Measurements from ENCODE around the gene ANKRD35. TPM values are rescaled to one million over a fixed set of nuclear protein-coding genes. Genes with fewer than 3 reads are reported as not detected.
"Not testable (repeated sequence)": the region's sequence is repeated elsewhere in the genome, so short reads cannot be mapped to it uniquely, and the experiment has no call there.

The ANKRD35 gene
- total RNA-seq, 2 experiments from 2014 or later: 0.24 to 0.36 TPM

GRCh38 chr1:145855426-145855948 lies 30.2 kb downstream of the ANKRD35 start:
- intact Hi-C loops (cut with micrococcal nuclease): loop anchor here (5.0 kb wide), 2 partner anchors 122 to 142 kb away; partner anchors contain the start of gene TXNIP
- H3K4me3 Mint-ChIP-seq: no peak overlapping the region
- H3K27me3 Mint-ChIP-seq: no peaks in the 10 kb centered on the region
- H3K27ac Mint-ChIP-seq: no peak overlapping the region
- DNase-seq: no peak
- ChIA-PET CTCF (interaction anchor here (1.6 to 7.0 kb wide), 2 partner anchors 9 to 36 kb away, joined by 4 to 158 read pairs; partner anchors contain the start of gene NUDT17), POLR2A (interaction anchor here (0.6 kb wide), 1 partner anchor 9 kb away, joined by 3 read pairs; no protein-coding TSS in a partner anchor)
- peaks cover 15% of the 10 kb centered on the region for H3K36me3 Mint-ChIP-seq
- H3K4me1 Mint-ChIP-seq (ENCODE audit: low read depth): peaks cover 15% of the 10 kb centered on the region
- H3K9me3 Mint-ChIP-seq: no peaks in the 10 kb centered on the region

- Mint-ChIP-seq H3K36me3 (peaks cover 7% of the 10 kb centered on the region), H3K4me3 (no peak overlapping the region), H3K9me3 (no peaks in the 10 kb centered on the region), H3K27ac (no peak overlapping the region), H3K27me3 (no peaks in the 10 kb centered on the region), H3K4me1 (ENCODE audit: low read depth) (peaks cover 11% of the 10 kb centered on the region)
- no peak for DNase-seq
- ChIA-PET CTCF (interaction anchor here (0.6 to 9.4 kb wide), 10 partner anchors 8 to 183 kb away, joined by 3 to 158 read pairs (median 4); partner anchors contain the start of genes ITGA10, PIAS3, POLR3C and RNF115), POLR2A (interaction anchor here (2.8 kb wide), 1 partner anchor 9 kb away, joined by 13 read pairs; the partner anchor contains the start of gene PIAS3)
- intact Hi-C loops (cut with micrococcal nuclease): no loop called here
Observed at GRCh38 chr1:145849356-145850160, 36.1 kb downstream of the ANKRD35 start.

GRCh38 chr1:145847827-145848226 lies 37.8 kb downstream of the ANKRD35 start:
- no peaks in the 10 kb centered on the region for H3K27me3 Mint-ChIP-seq
- peaks cover 6% of the 10 kb centered on the region for H3K36me3 Mint-ChIP-seq
- POLR2A ChIA-PET: interaction anchor here (2.1 to 2.8 kb wide), 2 partner anchors 9 to 11 kb away, joined by 7 to 13 read pairs; partner anchors contain the start of gene PIAS3
- peaks cover 11% of the 10 kb centered on the region for H3K4me1 Mint-ChIP-seq (ENCODE audit: low read depth)
- CTCF ChIA-PET: interaction anchor here (1.1 to 9.4 kb wide), 10 partner anchors 10 to 167 kb away, joined by 3 to 158 read pairs (median 29); partner anchors contain the start of genes ITGA10, PIAS3, POLR3C and RNF115
- intact Hi-C loops (cut with micrococcal nuclease): no loop called here
- DNase-seq: no peak
- no peak overlapping the region for H3K4me3 Mint-ChIP-seq
- H3K27ac Mint-ChIP-seq: no peak overlapping the region
- H3K9me3 Mint-ChIP-seq: no peaks in the 10 kb centered on the region

- DNase-seq: peak; percentile 53
- intact Hi-C loops (cut with micrococcal nuclease): loop anchor here (1.0 kb wide), 1 partner anchor 167 kb away; no protein-coding TSS in a partner anchor
- ChIA-PET CTCF (interaction anchor here (0.9 to 9.4 kb wide), 28 partner anchors 12 to 381 kb away, joined by 3 to 158 read pairs (median 9); partner anchors contain the start of genes ANKRD35, ITGA10, LIX1L and PIAS3), POLR2A (interaction anchor here (0.6 to 2.6 kb wide), 4 partner anchors 9 to 81 kb away, joined by 3 to 19 read pairs (median 9); partner anchors contain the start of genes PIAS3 and RBM8A)
- Mint-ChIP-seq H3K27me3 (no peaks in the 10 kb centered on the region), H3K4me1 (ENCODE audit: low read depth) (peaks cover 11% of the 10 kb centered on the region), H3K4me3 (no peak overlapping the region), H3K36me3 (peaks cover 10% of the 10 kb centered on the region), H3K9me3 (no peaks in the 10 kb centered on the region), H3K27ac (peak overlapping the region; percentile 12)
Observed at GRCh38 chr1:145846201-145846612, 39.5 kb downstream of the ANKRD35 start.

- peak within 1 kb of the TSS; percentile 12 for H3K27ac Mint-ChIP-seq
- POLR2A ChIA-PET: interaction anchor here (0.6 to 2.6 kb wide), 7 partner anchors 9 to 82 kb away, joined by 3 to 19 read pairs (median 4); partner anchors contain the start of genes PIAS3, POLR3C, RBM8A and RNF115
- H3K4me1 Mint-ChIP-seq (ENCODE audit: low read depth): peaks cover 11% of the 10 kb centered on the region
- intact Hi-C loops (cut with micrococcal nuclease): loop anchor here (1.0 kb wide), 1 partner anchor 168 kb away; no protein-coding TSS in a partner anchor
- peak; percentile 80 for DNase-seq
- H3K9me3 Mint-ChIP-seq: no peaks in the 10 kb centered on the region
- CTCF ChIA-PET: interaction anchor here (0.6 to 9.4 kb wide), 49 partner anchors 12 to 380 kb away, joined by 3 to 158 read pairs (median 6); partner anchors contain the start of genes ANKRD34A, ANKRD35, HJV and ITGA10
- no peaks in the 10 kb centered on the region for H3K27me3 Mint-ChIP-seq
- H3K4me3 Mint-ChIP-seq: no peak within 1 kb of the TSS
- H3K36me3 Mint-ChIP-seq: peaks cover 15% of the 10 kb centered on the region
Observed at GRCh38 chr1:145845514-145846161, 40.0 kb downstream of the ANKRD35 start, which contains the start of gene NUDT17. NUDT17 (plus strand) TSS chr1:145845630; CDS start chr1:145845641, 11 bp downstream.

- CTCF ChIA-PET: interaction anchor here (0.6 to 9.4 kb wide), 48 partner anchors 13 to 192 kb away, joined by 3 to 158 read pairs (median 6); partner anchors contain the start of genes ANKRD34A, ANKRD35, HJV and ITGA10
Observed at GRCh38 chr1:145845144-145845513, 40.5 kb downstream of the ANKRD35 start.

GRCh38 chr1:145843031-145843430 lies 42.6 kb downstream of the ANKRD35 start:
- ChIA-PET CTCF (interaction anchor here (0.6 to 9.4 kb wide), 4 partner anchors 12 to 192 kb away, joined by 3 to 154 read pairs (median 7); partner anchors contain the start of genes POLR3C and RNF115), POLR2A (no interaction called here)
- H3K4me3 Mint-ChIP-seq: no peak overlapping the region
- no peaks in the 10 kb centered on the region for H3K9me3 Mint-ChIP-seq
- peaks cover 24% of the 10 kb centered on the region for H3K36me3 Mint-ChIP-seq
- no peak overlapping the region for H3K27ac Mint-ChIP-seq
- peaks cover 11% of the 10 kb centered on the region for H3K4me1 Mint-ChIP-seq (ENCODE audit: low read depth)
- intact Hi-C loops (cut with micrococcal nuclease): no loop called here
- no peaks in the 10 kb centered on the region for H3K27me3 Mint-ChIP-seq
- DNase-seq: no peak

More at GRCh38 chr1:145845144-145845513, 40.5 kb downstream of the ANKRD35 start:
- no peak overlapping the region for H3K4me3 Mint-ChIP-seq
- peaks cover 16% of the 10 kb centered on the region for H3K36me3 Mint-ChIP-seq
- H3K4me1 Mint-ChIP-seq (ENCODE audit: low read depth): peaks cover 11% of the 10 kb centered on the region
- DNase-seq: no peak
- intact Hi-C loops (cut with micrococcal nuclease): no loop called here
- no peaks in the 10 kb centered on the region for H3K9me3 Mint-ChIP-seq
- POLR2A ChIA-PET: interaction anchor here (0.6 to 2.6 kb wide), 5 partner anchors 13 to 82 kb away, joined by 3 to 19 read pairs (median 4); partner anchors contain the start of genes PIAS3, POLR3C, RBM8A and RNF115
- no peak overlapping the region for H3K27ac Mint-ChIP-seq
- no peaks in the 10 kb centered on the region for H3K27me3 Mint-ChIP-seq

- Mint-ChIP-seq H3K27ac (no peak overlapping the region), H3K27me3 (no peaks in the 10 kb centered on the region), H3K9me3 (no peaks in the 10 kb centered on the region), H3K36me3 (peaks cover 42% of the 10 kb centered on the region), H3K4me3 (no peak overlapping the region), H3K4me1 (ENCODE audit: low read depth) (no peaks in the 10 kb centered on the region)
- ChIA-PET CTCF (interaction anchor here (1.3 to 16.5 kb wide), 2 partner anchors 9 to 55 kb away, joined by 3 to 154 read pairs; partner anchors contain the start of gene NUDT17), POLR2A (interaction anchor here (1.1 kb wide), 1 partner anchor 21 kb away, joined by 3 read pairs; the partner anchor contains the start of gene PIAS3)
- intact Hi-C loops (cut with micrococcal nuclease): no loop called here
- DNase-seq: no peak
Observed at GRCh38 chr1:145837656-145838055, 48.0 kb downstream of the ANKRD35 start.

GRCh38 chr1:145830810-145831209 lies 54.9 kb downstream of the ANKRD35 start:
- H3K27ac Mint-ChIP-seq: not testable (repeated sequence)

GRCh38 chr1:145828367-145829026 lies 57.2 kb downstream of the ANKRD35 start:
- peak overlapping the region; percentile 87 for H3K27ac Mint-ChIP-seq
- intact Hi-C loops (cut with micrococcal nuclease): loop anchor here (5.0 kb wide), 4 partner anchors 46 to 169 kb away; partner anchors contain the start of genes LIX1L, PEX11B and TXNIP
- DNase-seq: no peak
- CTCF ChIA-PET: interaction anchor here (0.7 to 16.5 kb wide), 4 partner anchors 18 to 189 kb away, joined by 3 to 154 read pairs (median 4); partner anchors contain the start of gene NUDT17
- no peaks in the 10 kb centered on the region for H3K9me3 Mint-ChIP-seq
- peaks cover 43% of the 10 kb centered on the region for H3K4me1 Mint-ChIP-seq (ENCODE audit: low read depth)
- peaks cover 60% of the 10 kb centered on the region for H3K36me3 Mint-ChIP-seq
- H3K27me3 Mint-ChIP-seq: no peaks in the 10 kb centered on the region
- POLR2A ChIA-PET: interaction anchor here (1.5 to 3.6 kb wide), 3 partner anchors 8 to 31 kb away, joined by 4 to 14 read pairs (median 8); partner anchors contain the start of genes NUDT17 and PIAS3
- peak overlapping the region; percentile 17 for H3K4me3 Mint-ChIP-seq

More at GRCh38 chr1:145830810-145831209, 54.9 kb downstream of the ANKRD35 start:
- H3K4me3 Mint-ChIP-seq; intact Hi-C loops (cut with micrococcal nuclease); H3K27me3 Mint-ChIP-seq; POLR2A ChIA-PET; DNase-seq; H3K9me3 Mint-ChIP-seq: not testable (repeated sequence)
- CTCF ChIA-PET: interaction anchor here (16.5 kb wide), 1 partner anchor 16 kb away, joined by 154 read pairs; the partner anchor contains the start of gene NUDT17
- Mint-ChIP-seq H3K36me3 (peaks cover 58% of the 10 kb centered on the region), H3K4me1 (ENCODE audit: low read depth) (peaks cover 34% of the 10 kb centered on the region)

All from activated CD4-positive, alpha-beta memory T cell treated with anti-CD3 and anti-CD28 coated beads for 36 hours (primary cell).